ENCODE measurements around the gene TNRC6C. TPM values are rescaled to one million over a fixed set of nuclear protein-coding genes. Genes with fewer than 3 reads are reported as not detected.

Gene TNRC6C
- total and polyA plus RNA-seq, 2 experiments from 2014 or later = 10.1 to 16.6 TPM

DNA sequence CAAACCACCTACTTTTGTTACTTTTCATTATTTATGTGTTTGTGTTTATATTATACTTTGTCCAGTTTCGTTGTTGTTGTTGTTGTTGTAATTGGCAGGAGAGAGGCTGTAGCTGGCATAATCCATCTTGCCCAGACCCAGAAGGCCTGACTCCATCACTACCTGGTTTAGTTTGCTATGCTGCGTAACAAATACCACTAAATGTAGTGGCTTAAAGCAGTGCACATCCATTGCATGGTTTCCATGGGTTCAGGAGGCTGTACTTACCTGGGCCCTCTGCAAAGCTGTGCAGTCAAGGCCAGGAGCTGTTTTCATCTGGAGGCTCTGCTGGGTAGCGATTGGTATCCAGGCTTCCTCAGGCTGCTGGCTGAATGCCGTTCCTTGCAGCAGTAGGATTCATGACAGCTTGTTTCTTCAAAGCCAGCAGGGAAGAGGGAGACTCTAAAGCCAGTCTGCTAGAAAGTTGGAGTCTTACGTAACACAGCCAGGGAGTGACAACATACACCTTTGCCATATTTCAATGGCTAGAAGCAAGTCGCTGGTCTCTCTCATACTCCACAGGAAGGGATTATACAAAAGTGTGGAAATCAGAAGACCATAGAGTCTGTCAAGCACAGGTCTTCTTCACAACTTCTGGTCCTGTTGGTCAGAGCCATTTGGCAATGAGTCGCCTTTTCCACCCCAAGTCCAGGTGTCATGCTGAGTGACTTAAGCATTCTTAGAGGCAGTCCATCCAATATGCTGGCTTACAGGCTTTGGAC is 41.1 kb downstream of the TNRC6C start:
- H3K36me3 ChIP-seq (ENCODE audit: insufficient read depth) = no peaks in the 10 kb centered on the region
- Mint-ChIP-seq H3K36me3 (ENCODE audit: low read depth) (no peaks in the 10 kb centered on the region; the same call in 2 of the 3 replicates), H3K27me3 (ENCODE audit: insufficient read depth, low read depth, poor library complexity) (peaks cover 1% of the 10 kb centered on the region), H3K4me1 (peaks cover 62% of the 10 kb centered on the region), H3K4me3 (no peak overlapping the region), H3K9me3 (no peaks in the 10 kb centered on the region; the same call in 2 of the 3 replicates), H3K27ac (no peak overlapping the region)
- H3K79me2 ChIP-seq (replicated peaks; ENCODE audit: insufficient read depth) = peaks cover 82% of the 10 kb centered on the region
- H3K27me3 ChIP-seq (ENCODE audit: insufficient read depth) = no peaks in the 10 kb centered on the region
- no peak overlapping the region for H2AFZ ChIP-seq
- ATAC-seq (no peak), DNase-seq (ENCODE audit: low spot score) (no peak)
- peaks cover 31% of the 10 kb centered on the region for H3K4me1 ChIP-seq (ENCODE audit: insufficient read depth)
- no peak overlapping the region for H3K4me2 ChIP-seq
- H3K9me2 ChIP-seq (ENCODE audit: insufficient read depth) = no peaks in the 10 kb centered on the region
- no peak overlapping the region for H3K4me3 ChIP-seq
- TF ChIP-seq POLR2AphosphoS5 (IDR thresholded peaks at IDR 0.05; ENCODE audit: low read depth) (no peak), NANOG (IDR thresholded peaks at IDR 0.05; ENCODE audit: borderline replicate concordance) (no peak), STAT1 (IDR thresholded peaks at IDR 0.05; ENCODE audit: unreplicated experiment) (no peak), JUNB (IDR thresholded peaks at IDR 0.05; ENCODE audit: unreplicated experiment) (no peak), EZH2 (IDR thresholded peaks at IDR 0.05; ENCODE audit: low read depth, unreplicated experiment) (no peak)
- no peaks in the 10 kb centered on the region for H3F3A ChIP-seq (replicated peaks; ENCODE audit: low read depth)
- peaks cover 32% of the 10 kb centered on the region for H4K20me1 ChIP-seq (replicated peaks; ENCODE audit: insufficient read depth)
- no peak overlapping the region for H3K27ac ChIP-seq (ENCODE audit: low read depth)

DNA sequence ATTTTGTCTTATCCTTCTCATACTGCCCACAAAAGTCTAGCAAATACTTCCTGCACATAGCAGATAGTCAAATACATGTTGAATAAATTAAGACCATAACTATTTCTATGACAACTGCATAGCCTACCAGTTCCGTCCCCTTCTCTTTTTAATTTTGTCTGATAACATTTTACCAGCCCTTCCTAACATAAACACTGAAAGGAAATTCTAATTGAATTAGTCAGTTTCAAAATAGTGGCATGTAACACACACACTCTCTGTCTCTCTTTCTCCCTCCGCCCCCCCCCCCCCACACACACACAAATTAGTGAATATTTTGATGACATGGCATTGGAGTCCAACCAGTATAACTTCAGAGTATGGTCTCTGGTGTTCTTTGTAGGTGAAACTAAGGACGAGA is 41.8 kb downstream of the TNRC6C start:
- Histone ChIP-seq H3K79me2 (replicated peaks; ENCODE audit: insufficient read depth) (peaks cover 75% of the 10 kb centered on the region), H3F3A (replicated peaks; ENCODE audit: low read depth) (no peaks in the 10 kb centered on the region), H3K4me2 (no peak overlapping the region), H4K20me1 (replicated peaks; ENCODE audit: insufficient read depth) (peaks cover 28% of the 10 kb centered on the region), H3K4me1 (ENCODE audit: insufficient read depth) (peaks cover 31% of the 10 kb centered on the region), H3K9me2 (ENCODE audit: insufficient read depth) (no peaks in the 10 kb centered on the region), H3K4me3 (no peak overlapping the region), H3K36me3 (ENCODE audit: insufficient read depth) (0 out of 2 replicates have a peak, but pooled peaks cover under 1% of the 10 kb centered on the region), H3K27ac (ENCODE audit: low read depth) (no peak overlapping the region; the same call in 1 of the 2 replicates), H3K27me3 (ENCODE audit: insufficient read depth) (no peaks in the 10 kb centered on the region), H2AFZ (no peak overlapping the region)
- DNase-seq (ENCODE audit: low spot score) (no peak), ATAC-seq (no peak)
- no peak overlapping the region for H3K27ac Mint-ChIP-seq
- no peak overlapping the region for H3K4me3 Mint-ChIP-seq
- no peaks in the 10 kb centered on the region; the same call in 2 of the 3 replicates for H3K9me3 Mint-ChIP-seq
- H3K27me3 Mint-ChIP-seq (ENCODE audit: insufficient read depth, low read depth, poor library complexity) = peaks cover 1% of the 10 kb centered on the region
- peaks cover 5% of the 10 kb centered on the region; the same call in 1 of the 3 replicates for H3K36me3 Mint-ChIP-seq (ENCODE audit: low read depth)
- H3K4me1 Mint-ChIP-seq = peaks cover 55% of the 10 kb centered on the region
- TF ChIP-seq ZNF331 (CRISPR knock-in tag; IDR thresholded peaks at IDR 0.05; ENCODE audit: low read depth) (no peak), NANOG (IDR thresholded peaks at IDR 0.05; ENCODE audit: borderline replicate concordance) (no peak), JUNB (IDR thresholded peaks at IDR 0.05; ENCODE audit: unreplicated experiment) (no peak), CREB1 (CRISPR knock-in tag; IDR thresholded peaks at IDR 0.05; ENCODE audit: low read depth) (no peak), EZH2 (IDR thresholded peaks at IDR 0.05; ENCODE audit: low read depth, unreplicated experiment) (no peak)
- TF ChIP-seq, protein P1, sequence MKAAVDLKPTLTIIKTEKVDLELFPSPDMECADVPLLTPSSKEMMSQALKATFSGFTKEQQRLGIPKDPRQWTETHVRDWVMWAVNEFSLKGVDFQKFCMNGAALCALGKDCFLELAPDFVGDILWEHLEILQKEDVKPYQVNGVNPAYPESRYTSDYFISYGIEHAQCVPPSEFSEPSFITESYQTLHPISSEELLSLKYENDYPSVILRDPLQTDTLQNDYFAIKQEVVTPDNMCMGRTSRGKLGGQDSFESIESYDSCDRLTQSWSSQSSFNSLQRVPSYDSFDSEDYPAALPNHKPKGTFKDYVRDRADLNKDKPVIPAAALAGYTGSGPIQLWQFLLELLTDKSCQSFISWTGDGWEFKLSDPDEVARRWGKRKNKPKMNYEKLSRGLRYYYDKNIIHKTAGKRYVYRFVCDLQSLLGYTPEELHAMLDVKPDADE (IDR thresholded peaks at IDR 0.05) = no peak
- TF ChIP-seq, protein P2, sequence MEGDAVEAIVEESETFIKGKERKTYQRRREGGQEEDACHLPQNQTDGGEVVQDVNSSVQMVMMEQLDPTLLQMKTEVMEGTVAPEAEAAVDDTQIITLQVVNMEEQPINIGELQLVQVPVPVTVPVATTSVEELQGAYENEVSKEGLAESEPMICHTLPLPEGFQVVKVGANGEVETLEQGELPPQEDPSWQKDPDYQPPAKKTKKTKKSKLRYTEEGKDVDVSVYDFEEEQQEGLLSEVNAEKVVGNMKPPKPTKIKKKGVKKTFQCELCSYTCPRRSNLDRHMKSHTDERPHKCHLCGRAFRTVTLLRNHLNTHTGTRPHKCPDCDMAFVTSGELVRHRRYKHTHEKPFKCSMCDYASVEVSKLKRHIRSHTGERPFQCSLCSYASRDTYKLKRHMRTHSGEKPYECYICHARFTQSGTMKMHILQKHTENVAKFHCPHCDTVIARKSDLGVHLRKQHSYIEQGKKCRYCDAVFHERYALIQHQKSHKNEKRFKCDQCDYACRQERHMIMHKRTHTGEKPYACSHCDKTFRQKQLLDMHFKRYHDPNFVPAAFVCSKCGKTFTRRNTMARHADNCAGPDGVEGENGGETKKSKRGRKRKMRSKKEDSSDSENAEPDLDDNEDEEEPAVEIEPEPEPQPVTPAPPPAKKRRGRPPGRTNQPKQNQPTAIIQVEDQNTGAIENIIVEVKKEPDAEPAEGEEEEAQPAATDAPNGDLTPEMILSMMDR (conservative IDR thresholded peaks at IDR 0.05; ENCODE audit: low read depth in 2 of 2) = no peak
- TF ChIP-seq, protein P3, sequence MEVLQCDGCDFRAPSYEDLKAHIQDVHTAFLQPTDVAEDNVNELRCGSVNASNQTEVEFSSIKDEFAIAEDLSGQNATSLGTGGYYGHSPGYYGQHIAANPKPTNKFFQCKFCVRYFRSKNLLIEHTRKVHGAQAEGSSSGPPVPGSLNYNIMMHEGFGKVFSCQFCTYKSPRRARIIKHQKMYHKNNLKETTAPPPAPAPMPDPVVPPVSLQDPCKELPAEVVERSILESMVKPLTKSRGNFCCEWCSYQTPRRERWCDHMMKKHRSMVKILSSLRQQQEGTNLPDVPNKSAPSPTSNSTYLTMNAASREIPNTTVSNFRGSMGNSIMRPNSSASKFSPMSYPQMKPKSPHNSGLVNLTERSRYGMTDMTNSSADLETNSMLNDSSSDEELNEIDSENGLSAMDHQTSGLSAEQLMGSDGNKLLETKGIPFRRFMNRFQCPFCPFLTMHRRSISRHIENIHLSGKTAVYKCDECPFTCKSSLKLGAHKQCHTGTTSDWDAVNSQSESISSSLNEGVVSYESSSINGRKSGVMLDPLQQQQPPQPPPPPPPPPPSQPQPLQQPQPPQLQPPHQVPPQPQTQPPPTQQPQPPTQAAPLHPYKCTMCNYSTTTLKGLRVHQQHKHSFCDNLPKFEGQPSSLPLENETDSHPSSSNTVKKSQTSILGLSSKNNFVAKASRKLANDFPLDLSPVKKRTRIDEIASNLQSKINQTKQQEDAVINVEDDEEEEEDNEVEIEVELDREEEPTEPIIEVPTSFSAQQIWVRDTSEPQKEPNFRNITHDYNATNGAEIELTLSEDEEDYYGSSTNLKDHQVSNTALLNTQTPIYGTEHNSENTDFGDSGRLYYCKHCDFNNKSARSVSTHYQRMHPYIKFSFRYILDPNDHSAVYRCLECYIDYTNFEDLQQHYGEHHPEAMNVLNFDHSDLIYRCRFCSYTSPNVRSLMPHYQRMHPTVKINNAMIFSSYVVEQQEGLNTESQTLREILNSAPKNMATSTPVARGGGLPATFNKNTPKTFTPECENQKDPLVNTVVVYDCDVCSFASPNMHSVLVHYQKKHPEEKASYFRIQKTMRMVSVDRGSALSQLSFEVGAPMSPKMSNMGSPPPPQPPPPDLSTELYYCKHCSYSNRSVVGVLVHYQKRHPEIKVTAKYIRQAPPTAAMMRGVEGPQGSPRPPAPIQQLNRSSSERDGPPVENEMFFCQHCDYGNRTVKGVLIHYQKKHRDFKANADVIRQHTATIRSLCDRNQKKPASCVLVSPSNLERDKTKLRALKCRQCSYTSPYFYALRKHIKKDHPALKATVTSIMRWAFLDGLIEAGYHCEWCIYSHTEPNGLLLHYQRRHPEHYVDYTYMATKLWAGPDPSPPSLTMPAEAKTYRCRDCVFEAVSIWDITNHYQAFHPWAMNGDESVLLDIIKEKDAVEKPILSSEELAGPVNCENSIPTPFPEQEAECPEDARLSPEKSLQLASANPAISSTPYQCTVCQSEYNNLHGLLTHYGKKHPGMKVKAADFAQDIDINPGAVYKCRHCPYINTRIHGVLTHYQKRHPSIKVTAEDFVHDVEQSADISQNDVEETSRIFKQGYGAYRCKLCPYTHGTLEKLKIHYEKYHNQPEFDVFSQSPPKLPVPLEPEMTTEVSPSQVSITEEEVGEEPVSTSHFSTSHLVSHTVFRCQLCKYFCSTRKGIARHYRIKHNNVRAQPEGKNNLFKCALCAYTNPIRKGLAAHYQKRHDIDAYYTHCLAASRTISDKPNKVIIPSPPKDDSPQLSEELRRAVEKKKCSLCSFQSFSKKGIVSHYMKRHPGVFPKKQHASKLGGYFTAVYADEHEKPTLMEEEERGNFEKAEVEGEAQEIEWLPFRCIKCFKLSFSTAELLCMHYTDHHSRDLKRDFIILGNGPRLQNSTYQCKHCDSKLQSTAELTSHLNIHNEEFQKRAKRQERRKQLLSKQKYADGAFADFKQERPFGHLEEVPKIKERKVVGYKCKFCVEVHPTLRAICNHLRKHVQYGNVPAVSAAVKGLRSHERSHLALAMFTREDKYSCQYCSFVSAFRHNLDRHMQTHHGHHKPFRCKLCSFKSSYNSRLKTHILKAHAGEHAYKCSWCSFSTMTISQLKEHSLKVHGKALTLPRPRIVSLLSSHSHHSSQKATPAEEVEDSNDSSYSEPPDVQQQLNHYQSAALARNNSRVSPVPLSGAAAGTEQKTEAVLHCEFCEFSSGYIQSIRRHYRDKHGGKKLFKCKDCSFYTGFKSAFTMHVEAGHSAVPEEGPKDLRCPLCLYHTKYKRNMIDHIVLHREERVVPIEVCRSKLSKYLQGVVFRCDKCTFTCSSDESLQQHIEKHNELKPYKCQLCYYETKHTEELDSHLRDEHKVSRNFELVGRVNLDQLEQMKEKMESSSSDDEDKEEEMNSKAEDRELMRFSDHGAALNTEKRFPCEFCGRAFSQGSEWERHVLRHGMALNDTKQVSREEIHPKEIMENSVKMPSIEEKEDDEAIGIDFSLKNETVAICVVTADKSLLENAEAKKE (CRISPR knock-in tag; IDR thresholded peaks at IDR 0.05) = no peak

Measured in GM23338 (cell line).